Measurements from ENCODE around the gene ARMC9.

Gene ARMC9

DNA sequence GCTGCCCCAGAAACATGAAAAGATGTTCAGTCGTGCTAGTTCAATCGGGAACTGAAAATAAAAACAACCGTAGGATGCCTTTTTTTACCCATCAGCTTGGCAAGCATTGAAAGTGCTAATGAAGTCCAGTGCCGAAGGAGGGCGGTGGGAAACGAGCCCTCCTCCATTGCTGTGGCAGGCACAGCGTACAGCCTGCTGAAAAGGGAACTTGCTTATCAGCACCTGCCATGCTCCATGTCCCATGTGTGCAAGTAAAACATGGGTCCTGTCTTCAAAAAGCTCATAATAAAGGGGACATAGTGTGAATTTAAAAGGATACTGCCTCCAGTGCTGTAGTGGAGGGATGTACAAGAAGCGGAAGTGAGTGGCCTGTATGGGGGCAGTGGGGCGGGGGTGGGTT lies 82.4 kb downstream of the ARMC9 start:
- TF ChIP-seq, protein P1, sequence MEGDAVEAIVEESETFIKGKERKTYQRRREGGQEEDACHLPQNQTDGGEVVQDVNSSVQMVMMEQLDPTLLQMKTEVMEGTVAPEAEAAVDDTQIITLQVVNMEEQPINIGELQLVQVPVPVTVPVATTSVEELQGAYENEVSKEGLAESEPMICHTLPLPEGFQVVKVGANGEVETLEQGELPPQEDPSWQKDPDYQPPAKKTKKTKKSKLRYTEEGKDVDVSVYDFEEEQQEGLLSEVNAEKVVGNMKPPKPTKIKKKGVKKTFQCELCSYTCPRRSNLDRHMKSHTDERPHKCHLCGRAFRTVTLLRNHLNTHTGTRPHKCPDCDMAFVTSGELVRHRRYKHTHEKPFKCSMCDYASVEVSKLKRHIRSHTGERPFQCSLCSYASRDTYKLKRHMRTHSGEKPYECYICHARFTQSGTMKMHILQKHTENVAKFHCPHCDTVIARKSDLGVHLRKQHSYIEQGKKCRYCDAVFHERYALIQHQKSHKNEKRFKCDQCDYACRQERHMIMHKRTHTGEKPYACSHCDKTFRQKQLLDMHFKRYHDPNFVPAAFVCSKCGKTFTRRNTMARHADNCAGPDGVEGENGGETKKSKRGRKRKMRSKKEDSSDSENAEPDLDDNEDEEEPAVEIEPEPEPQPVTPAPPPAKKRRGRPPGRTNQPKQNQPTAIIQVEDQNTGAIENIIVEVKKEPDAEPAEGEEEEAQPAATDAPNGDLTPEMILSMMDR (conservative IDR thresholded peaks at IDR 0.05; ENCODE audit: low read length), result no peak
- DNase-seq (ENCODE audit: low read depth), result no peak
- no peak overlapping the region for H3K4me3 ChIP-seq (ENCODE audit: low read length)

DNA sequence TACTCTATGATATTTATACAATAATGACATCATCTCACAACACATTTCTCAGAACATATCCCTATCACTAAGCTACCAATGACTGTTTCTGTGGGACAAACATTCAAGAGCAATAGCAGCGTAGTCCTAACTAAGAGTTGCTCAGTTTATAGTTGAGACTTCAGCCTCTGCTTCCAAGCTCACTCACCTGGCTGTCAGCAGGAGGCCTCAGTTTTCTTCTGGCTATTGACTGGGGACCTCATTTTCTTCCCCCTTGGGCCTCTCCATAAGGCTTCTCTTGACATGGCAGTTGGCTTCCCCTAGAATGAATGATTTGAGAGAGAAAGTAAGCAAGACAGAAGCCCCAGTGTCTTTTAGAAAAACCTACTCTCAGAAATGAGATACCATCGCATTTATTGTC lies 85.9 kb downstream of the ARMC9 start:
- TF ChIP-seq, protein P1 (conservative IDR thresholded peaks at IDR 0.05; ENCODE audit: low read length), result no peak
- no peak for DNase-seq (ENCODE audit: low read depth)
- no peak overlapping the region for H3K4me3 ChIP-seq (ENCODE audit: low read length)

- TF ChIP-seq, protein P1 (conservative IDR thresholded peaks at IDR 0.05; ENCODE audit: low read length), result no peak
- no peak overlapping the region for H3K4me3 ChIP-seq (ENCODE audit: low read length)
- no peak for DNase-seq (ENCODE audit: low read depth)
These were observed 88.5 kb downstream of the ARMC9 start for GRCh38 chr2:231286964-231287363.

- no peak overlapping the region for H3K4me3 ChIP-seq (ENCODE audit: low read length)
- no peak for DNase-seq (ENCODE audit: low read depth)
- TF ChIP-seq, protein P1 (conservative IDR thresholded peaks at IDR 0.05; ENCODE audit: low read length), result no peak
These were observed 89.3 kb downstream of the ARMC9 start for GRCh38 chr2:231287696-231288095.

DNA sequence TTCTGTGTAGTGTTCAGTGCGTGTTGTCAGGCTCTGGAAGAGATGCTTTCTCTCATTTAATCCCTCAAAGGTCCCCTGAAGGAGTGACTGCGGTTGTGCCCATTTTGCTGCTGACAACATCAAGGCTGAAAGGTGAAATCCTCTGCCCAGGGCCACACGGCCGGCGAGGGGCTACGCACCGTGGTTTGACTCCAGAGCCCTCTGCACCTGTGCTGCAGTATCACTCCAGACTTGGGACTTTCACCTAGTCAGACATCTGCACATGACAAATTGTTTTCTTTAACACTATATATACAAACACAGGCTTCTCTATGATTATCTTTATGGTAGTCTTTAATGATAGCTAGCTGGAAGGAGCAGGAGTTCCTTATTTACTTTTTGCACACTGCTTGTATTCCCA lies 90.2 kb downstream of the ARMC9 start:
- TF ChIP-seq, protein P1 (conservative IDR thresholded peaks at IDR 0.05; ENCODE audit: low read length), result no peak
- no peak overlapping the region for H3K4me3 ChIP-seq (ENCODE audit: low read length)
- no peak for DNase-seq (ENCODE audit: low read depth)

- no peak for DNase-seq (ENCODE audit: low read depth)
- TF ChIP-seq, protein P1 (conservative IDR thresholded peaks at IDR 0.05; ENCODE audit: low read length), result no peak
- no peak overlapping the region for H3K4me3 ChIP-seq (ENCODE audit: low read length)
These were observed 92.0 kb downstream of the ARMC9 start for GRCh38 chr2:231290321-231291015.

DNA sequence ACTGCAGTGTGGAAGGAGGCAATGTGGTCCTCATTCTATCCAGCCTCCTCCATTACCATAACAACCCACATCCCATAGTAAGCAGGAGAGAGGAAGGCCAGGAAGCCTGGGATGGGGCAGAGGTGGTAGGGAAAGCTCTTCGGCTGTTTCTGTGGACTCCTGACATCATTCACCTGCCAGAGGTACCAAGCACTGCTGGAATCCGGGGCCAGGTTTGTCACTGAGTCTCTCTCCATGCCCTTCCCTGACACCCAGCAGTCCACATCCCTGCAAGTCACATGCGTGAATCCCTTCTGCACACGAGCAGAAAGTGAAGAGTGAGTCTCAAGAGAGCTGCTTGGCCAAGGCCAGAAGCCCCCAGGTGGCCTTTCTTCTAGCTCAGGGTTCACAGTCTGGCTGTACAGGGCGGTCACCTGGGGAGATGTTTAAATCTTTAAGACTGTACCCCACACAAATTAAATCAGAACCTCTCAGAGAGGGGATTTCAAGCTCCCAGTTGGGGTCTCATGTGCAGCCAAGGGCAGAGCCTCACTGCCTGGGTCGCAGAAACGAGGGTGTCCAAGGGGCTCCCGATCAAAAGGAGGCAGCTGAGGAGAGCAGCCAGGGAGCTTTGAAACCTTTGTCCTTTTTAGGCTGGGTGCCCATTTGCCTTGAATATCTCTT lies 94.2 kb downstream of the ARMC9 start:
- TF ChIP-seq, protein P1 (conservative IDR thresholded peaks at IDR 0.05; ENCODE audit: low read length), result no peak
- no peak for DNase-seq (ENCODE audit: low read depth)
- H3K4me3 ChIP-seq (ENCODE audit: low read length), result no peak overlapping the region

Measured in AG10803 (cell line).